ENCODE data around the gene NHERF2.

The NHERF2 gene

DNA sequence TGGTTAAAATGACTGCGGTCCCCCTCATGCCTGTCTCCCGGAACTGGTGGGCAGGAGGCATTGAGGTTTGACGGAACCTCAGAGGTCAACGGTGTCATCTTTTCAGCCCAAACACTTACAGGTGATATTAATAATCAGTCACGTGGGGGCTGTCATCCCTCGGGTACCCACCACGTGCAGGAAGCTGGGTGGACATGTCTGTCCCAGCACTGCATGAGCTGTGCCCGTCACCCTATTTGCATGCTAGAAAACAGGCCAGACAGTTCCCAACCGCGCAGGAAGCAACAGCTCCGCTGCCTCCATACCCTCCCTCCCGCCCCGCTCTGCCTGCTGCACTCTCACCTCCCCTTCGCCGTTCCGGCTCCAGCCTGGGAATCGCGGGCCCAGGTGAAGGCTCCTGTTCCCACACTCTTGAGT is 35.6 kb upstream of the NHERF2 start:
- peak; percentile 35 for DNase-seq (ENCODE audit: low read depth)

DNA sequence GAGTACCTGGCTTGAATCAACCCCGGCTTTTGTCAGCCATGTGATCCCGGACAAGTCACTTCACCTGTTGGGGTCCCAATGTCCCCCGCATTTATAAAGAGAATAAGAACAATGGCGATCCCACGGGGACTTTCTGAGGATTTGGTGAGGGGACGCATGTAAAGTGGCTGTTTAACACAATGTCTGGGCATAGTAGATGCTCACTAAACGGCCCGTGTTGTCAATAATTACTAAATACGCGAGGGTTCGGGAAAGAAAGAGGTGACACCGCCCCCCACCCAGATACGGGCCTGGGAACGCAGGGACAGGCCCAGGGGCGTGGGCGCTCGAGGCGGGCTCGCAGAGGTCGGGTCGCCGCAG is 35.1 kb upstream of the NHERF2 start:
- DNase-seq (ENCODE audit: low read depth) = no peak

DNA sequence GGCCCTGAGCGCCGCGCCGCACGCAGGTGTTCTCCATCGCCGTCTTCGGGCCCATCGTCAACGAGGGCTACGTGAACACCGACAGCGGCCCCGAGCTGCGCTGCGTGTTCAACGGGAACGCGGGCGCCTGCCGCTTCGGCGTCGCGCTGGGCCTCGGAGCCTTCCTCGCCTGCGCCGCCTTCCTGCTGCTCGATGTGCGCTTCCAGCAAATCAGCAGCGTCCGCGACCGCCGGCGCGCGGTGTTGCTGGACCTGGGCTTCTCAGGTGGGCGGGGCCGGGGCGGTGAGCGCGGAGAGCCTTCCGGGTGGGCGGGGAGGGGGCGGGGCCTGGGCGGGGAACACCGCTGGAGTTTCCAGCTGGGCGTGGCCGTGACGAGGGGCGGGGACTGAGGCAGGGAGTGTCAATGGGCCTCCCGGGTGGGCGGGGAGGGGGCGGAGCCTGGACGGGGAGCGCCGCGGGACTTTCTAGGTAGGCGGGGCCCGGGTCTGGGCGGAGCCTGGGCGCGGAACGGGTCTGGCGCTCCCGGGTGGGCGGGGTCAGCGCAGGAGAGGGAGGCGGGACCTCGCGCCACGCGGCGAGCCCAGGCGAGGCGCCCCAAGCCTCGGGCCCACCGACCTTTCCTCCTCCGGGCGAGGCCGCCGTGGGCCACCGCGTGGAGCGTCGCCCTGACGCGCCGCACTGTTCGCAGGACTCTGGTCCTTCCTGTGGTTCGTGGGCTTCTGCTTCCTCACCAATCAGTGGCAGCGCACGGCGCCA is 34.6 kb upstream of the NHERF2 start:
- DNase-seq (ENCODE audit: low read depth) = peak; percentile 99

DNA sequence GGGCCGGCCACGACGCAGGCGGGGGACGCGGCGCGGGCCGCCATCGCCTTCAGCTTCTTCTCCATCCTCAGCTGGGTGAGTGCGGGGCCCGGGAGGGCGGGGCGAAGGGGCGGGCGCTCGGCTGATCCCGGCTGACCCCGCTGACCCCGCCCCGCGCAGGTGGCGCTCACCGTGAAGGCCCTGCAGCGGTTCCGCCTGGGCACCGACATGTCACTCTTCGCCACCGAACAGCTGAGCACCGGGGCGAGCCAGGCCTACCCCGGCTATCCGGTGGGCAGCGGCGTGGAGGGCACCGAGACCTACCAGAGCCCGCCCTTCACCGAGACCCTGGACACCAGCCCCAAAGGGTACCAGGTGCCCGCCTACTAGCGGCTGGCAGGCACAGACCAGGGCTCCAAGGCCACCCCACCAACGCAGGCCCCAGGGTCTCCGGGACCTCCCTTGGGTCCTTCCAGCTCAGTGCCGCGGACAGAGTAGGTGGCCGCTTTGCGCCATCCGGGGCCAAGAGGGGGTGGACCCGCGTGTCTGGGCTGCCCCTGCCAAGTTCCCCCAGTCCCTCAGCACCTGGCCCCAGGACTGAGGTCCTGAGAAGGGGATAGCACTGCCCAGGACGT is 33.9 kb upstream of the NHERF2 start:
- DNase-seq (ENCODE audit: low read depth) = no peak

DNA sequence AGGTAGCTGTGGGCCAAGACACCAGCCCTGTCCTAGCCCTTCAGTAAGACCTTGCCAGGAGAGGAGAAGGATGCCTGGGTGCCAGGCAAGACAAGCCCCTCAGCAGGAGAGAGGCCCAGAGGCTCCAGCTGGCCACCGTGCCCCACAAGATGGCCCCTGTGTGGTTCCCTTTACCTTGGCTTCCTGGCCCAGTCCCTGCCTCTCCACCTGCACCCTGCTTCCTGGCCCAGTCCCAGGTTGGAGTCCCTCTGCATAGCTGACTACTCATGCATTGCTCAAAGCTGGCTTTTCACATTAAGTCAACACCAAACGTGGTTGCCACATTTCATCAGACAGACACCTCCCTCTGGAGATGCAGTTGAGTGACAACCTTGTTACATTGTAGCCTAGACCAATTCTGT is 33.0 kb upstream of the NHERF2 start:
- no peak for DNase-seq (ENCODE audit: low read depth)

DNA sequence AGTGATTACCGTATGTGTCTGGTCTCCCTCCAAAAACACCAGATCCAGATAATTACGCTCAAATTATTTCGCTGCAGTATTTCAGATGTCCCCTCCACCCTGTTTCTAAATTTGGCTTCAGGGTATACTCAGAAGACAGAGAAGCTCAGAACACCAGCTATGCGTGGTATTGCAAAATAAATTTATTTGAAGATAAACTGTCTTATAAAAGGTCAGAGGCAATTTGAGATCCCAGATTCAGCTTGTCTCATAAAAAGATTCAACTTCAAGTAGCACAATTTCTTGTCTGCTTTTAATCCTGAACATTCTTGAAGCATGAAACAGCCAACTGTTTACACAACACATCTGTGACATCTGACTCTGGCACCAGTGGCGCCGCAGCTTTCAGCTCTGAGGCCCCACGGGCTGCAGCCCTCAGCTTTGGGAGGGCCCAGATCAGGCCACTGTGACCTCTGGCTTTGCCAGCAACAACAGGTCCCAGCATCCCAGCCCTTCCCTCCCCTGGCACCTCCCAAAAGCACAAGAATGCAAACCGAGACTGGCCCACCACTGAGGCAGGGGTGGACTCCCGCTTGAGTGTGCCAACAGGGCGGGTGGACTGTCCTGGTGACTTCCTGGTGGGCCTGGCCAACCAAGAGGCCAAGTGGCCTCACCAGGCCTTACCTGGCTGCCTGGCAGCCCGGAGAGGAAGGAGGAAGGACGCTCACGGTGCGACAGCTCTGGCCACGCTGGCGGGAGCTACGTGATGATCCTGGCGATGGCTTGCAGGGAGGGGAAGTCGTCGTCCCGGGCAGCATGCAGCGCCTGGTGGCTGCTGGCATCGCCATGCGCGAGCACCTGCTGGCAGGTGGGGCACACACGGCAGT is 29.0 kb upstream of the NHERF2 start:
- DNase-seq (ENCODE audit: low read depth) = no peak

DNA sequence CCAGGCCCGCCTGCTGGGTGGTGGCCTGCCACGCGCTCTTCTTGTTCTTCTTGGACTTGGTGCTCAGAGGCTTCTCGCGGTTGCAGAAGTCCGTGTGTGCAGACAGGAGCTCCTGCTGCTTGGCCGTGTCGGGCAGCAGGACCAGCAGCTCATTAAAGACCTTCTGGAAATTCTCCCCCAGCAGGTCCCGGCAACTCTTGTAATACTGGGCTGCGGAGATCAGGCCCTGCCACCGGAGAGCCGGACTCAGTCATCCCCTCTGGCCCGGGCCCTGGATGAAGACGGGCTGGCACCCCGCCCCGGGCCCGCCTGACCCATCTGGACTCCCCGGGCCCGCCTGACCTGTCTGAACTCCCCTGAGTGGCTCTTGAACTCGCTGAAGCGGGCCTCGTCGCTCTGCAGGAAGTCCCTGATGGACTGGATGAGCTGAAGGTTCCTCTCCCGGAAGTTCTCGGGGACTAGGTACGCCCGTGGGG is 28.3 kb upstream of the NHERF2 start:
- no peak for DNase-seq (ENCODE audit: low read depth)

DNA sequence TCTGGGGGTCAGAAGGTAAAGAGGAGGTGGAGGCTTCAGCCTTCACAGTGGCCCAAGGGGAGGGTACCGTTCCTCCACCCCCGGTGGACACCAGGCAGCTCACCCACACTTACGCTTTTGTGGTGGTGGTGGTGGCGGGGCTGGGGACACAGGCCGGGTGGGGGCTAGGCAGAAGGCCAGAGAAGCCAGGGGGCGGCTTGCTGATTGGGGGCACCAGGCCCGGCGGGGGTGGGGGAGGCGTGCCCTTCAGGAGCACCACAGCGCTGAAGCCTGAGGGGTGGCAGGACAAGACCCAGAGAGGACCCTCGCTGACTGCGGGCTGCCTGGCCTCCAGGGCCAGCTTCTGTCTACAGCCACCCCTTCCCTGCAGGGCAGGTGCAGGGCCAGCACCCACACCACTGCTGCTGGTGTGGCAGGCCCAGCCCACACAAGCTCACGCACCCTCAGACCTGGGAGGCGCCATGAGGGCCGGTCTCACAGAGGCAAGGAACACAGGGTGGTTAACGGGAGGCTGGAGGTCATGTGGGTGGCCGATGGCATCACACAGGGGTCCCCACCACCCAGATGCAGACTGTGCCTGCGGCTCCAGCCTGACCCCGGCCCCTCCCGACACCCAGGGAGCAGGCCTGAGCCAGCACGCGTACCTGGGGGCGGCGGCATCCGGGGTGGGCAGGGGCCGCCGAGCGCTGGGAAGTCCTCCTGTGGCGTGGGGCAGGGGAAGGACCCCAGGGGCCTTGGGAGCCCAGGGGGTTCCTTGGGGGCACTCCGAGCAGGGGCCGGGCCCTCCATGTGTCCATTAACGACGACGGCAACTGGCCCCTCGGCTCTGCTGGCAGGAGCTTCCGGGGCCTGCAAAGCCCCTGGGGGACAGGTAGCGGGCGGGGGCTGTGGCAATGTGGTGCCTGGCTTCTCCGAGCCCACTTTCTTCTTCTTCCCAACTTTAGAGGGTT is 27.6 kb upstream of the NHERF2 start:
- DNase-seq (ENCODE audit: low read depth) = no peak

DNA sequence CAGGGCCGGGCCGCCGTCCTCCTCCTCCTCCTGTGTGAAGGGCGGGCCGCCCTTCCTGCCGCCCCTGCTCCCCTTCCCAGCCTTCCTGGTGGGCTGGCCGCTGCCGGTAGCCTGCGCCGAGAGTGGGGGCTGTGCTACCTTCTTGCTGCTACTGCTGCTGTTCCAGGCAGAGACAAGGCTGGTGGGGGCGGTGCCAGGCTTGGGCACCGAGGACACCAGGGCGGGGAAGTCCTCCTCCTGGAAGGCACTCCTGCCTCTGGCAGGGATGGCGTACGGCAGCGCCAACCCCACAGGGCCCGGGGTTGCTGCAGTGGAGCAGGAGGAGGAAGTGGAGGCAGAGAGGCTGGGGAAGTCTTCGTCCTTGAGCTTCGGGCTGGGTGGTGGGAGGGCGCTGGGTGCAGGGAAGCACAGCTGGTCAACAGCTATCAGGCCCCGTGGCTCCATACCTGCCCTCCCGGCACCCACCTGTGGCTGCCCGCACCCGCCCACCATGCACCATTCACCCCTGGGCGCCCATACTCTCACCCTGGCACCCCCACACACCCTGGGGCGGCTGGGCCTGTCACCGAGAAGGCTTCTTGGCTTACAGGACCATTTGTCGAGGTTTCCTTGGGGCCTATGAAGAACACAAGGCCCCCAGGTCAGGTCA is 26.7 kb upstream of the NHERF2 start:
- no peak for DNase-seq (ENCODE audit: low read depth)

DNA sequence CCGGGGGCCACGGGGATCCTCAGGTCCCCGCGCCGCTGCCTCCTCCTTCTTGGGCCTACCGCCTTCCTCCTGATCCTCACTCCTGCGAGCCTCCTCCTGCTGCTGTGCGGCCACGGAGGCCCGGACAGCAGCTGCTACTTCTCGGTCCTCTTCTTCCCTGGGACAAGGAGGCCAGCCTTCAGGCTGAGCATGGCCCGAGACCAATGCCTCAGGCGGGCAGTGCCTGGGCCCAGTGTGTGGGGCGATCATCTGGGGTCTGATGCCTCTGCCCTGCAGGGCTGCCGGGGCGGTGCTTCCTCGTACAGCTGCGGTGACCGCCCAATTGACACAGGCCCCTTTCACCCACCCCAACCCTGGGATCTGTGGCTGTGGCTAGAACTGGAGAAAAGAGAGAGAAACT is 25.7 kb upstream of the NHERF2 start:
- DNase-seq (ENCODE audit: low read depth) = no peak

DNA sequence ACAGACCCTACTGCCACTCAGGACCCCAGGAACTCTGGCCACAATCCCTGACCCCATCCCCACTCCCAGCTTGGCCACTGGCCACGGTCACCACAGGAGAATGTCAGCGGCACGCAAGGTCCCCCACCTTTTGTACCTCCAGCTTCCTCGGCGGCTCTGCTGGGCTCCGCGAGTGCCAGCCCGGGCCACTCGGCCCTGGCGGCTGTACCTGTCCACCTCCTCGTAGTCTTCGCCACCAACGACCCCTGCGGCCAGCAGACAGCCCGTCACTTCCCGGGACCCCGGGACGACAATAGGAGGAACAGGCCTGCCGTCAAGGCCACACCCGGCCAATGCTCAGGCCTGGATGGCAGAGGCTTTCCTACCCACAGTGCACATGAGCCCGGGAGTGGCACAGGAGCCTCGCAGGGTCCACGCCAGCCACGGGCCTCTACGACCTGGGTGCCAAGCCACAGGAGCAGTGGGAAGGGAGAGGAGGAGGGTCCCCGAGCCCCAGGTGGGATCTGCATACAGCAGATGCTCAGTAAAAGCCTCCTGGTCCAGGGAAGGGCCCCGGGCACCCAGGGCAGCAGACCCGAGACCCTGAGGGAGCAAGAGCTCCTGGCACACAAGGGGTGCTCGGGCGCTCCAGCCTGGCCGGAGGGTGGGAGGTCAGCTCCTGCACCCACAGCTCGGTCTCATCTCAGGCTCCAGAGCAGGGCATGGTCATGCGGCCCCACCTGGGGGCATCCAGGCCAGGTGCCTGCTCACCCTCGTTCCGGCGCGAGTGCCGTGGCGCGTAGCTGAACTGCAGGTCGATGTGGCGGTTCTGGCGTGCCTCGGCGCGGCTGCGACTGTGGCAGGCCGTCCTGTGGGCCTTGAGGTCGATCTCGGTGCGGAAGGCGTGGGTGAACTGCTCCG is 25.0 kb upstream of the NHERF2 start:
- DNase-seq (ENCODE audit: low read depth) = no peak

DNA sequence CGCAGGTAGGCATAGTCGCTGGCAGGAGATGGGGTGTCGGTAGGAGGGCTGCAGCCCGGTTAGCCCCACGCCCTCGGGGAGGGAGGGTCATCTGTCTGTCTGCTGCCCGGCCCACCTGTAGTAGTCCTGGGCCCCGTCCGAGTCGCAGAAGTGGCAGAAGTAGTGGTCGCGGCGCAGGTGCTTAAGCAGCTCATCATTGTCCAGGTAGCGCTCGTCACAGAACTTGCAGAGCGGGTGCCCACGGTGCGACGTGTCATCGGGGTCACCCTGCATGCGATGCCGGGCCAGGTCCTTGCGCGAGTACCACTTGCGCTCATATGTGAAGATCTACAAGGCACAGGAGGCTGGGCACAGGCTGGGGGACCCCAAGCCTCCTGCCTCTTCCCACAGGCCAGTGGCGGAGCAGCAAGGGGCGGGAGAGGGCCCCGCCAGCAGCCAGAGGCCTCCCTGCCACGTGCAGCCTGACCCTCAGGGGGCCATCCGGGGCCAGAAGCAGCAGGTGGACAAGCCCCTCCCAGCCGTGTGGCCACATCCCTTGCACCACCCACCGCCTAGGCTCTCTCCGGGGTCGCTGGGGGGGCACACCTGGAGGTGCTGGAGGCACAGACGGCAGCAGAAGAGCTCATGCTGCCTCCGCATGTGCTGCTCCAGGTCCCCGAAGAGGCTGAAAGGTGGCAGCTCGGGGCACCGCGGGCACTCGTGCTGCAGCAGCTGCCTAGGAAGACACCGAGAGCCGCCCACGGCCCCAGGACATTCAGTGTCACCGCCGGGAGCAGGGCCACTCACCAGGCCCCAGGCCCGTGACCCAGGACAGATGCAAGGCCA is 24.1 kb upstream of the NHERF2 start:
- DNase-seq (ENCODE audit: low read depth) = no peak

DNA sequence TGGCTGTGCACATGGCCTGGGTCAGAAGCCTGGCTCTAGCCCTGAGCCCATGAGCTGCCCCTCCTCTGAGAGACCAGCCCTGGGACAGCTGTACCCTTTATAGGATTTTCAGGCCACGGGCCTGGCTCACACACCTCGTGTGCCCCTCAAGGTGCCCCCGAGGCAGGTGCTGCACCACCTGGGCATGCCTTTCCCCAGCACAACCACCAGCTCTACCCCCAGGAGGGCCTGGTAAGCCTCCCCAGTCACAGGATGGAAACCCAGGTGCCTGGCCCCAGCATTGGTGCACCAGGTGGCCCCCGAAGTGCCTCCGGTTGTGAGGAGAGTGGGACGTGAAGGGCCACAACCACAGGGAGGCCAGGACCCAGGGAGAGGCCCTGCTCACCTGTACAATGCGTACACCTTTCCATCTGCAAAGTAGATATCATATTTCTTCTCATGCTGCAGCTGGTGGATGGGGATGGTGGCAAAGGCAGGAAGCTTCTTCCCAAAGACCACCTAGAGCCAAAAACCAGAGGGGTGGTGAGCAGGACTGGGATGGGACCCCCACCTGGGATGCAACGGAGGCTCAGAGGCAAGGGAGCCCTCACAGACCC is 23.4 kb upstream of the NHERF2 start:
- DNase-seq (ENCODE audit: low read depth) = no peak

DNA sequence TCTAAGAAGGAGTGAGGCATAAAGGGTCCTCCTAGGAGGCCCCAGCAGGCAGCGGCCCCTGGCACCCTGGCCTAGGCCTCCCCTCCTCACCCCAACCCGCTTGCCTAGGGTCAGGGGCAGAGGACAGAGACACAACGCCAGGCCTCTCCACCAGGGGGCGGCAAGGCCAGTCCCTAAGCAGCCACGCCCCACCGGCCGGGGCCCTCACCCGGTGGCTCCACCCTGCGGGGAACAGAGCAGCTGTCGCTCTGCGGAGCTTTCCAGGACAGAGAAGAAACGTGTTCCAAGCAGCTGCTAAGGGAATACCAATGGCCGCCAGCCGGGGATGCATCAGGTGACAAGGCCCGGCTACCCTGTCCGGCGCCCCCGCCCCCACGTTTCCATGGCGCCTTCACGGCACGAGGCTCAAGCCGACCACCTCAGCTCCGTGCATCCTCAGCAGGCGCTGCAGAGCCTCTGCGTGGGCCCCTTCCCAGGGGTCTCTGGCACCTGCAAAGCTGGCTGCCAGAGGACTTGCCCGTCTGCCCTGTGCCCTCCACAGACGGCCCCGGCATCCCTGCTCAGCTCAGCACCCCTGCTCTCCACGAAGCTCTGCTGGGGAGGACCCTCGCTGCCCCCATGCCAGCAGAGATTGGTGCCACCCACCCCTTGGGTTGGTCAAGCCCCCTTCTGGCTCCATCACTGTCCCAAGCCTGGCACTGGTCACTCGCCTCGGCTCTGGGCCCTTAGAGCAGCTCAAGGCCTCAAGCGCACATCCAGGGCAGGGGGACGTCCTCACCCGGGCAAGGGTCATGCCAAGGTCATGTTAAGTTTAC is 22.7 kb upstream of the NHERF2 start:
- peak; percentile 80 for DNase-seq (ENCODE audit: low read depth)

DNA sequence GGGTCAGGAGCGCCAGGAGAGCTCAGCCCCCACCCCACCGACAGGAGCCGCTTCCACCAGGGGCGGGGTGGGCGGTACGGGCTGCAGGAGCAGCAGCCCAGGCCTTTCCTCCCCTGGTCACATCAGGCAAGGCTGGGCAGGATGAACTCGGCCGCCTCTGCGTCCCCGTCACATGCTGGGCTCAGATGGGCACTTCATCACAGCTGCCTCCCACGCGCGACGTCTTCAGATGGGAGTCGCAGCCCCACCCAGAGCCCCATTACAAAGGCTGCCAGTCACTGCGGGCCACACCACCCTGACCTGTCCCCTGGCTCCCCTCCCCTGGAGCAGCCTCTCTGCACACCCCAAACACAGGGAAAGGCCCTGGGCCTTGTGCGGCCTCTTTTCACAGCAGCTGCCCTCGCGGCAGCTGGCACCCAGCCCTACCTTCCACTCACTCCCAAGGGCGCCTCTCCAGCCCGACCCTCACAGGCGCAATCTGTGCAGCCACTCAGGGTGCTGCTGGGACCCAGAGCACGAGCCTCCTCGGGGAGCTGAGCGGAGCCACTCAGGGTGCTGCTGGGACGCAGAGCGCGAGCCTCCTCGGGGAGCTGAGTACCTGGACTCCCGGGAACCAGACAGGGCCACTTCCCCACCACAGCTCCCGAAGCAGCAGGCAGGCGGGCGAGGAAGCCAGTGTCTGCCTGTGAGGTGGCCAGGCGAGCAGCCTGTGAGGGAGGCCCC is 21.7 kb upstream of the NHERF2 start:
- DNase-seq (ENCODE audit: low read depth) = no peak

DNA sequence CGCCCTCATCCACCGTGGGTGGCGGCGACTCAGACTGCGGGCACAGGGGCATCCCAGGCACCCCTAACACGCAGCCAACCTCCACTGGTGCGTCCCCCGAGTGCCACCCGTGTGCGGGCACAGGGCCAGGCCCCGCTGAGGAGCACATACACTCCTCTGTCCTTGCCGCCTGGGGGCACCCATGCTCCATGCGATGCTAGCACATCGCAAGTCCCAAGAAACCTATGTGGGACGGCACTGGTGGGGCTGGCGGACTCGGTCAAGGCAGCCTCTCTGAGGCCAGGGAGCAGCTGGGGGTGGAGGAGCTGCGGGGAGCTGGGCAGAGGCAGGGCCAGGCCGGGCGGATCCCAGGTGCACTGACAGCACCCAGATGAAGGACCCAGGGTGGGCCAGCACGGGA is 21.1 kb upstream of the NHERF2 start:
- DNase-seq (ENCODE audit: low read depth) = no peak

DNA sequence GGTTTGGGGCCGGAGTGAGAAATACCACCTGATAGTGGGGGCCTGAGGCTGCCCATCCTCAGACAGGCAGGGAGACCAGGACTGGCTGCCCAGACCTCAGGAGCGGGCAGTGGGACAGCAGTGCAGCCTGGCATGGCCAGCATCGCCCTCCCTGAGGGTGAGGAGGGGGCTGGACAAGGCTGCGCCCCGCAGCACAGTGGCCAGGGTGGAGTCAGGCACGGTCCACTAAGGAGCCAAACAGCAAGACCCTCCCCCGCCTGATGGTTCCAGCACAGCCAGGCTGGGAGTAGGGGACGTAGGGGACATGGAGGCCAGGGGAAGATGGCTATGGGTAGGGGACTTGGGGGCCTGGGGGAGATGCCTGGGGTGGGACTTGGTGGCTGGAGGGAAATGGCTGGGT is 20.4 kb upstream of the NHERF2 start:
- no peak for DNase-seq (ENCODE audit: low read depth)

All from activated T-cell treated with anti-CD3 and anti-CD28 coated beads for 1 hour (primary cell).